Rectal smooth muscle tissue (tissue), 1 donor: ENCODE data around the gene BEGAIN.

Experiments used
- H3K27ac ChIP-seq: one replicate; pipeline ENCODE4 v1.7.0; 2013; ENCODE audit warnings: low read depth, low read length, inconsistent platforms
- H3K27me3 ChIP-seq: one replicate; pipeline ENCODE4 v1.7.0; 2013; ENCODE audit warnings: low read length; ENCODE audit not compliant: control insufficient read depth, insufficient read depth
- H3K36me3 ChIP-seq: one replicate; pipeline ENCODE4 v1.7.0; 2013; ENCODE audit warnings: low read length; ENCODE audit not compliant: control insufficient read depth, insufficient read depth
- H3K4me1 ChIP-seq: one replicate; pipeline ENCODE4 v1.7.0; 2013; ENCODE audit warnings: low read length; ENCODE audit not compliant: control insufficient read depth, insufficient read depth
- H3K4me3 ChIP-seq: one replicate; pipeline ENCODE4 v1.7.0; 2013; ENCODE audit warnings: low read length
- H3K9ac ChIP-seq: one replicate; pipeline ENCODE4 v1.7.0; 2013; ENCODE audit warnings: low read length

Gene BEGAIN

DNA sequence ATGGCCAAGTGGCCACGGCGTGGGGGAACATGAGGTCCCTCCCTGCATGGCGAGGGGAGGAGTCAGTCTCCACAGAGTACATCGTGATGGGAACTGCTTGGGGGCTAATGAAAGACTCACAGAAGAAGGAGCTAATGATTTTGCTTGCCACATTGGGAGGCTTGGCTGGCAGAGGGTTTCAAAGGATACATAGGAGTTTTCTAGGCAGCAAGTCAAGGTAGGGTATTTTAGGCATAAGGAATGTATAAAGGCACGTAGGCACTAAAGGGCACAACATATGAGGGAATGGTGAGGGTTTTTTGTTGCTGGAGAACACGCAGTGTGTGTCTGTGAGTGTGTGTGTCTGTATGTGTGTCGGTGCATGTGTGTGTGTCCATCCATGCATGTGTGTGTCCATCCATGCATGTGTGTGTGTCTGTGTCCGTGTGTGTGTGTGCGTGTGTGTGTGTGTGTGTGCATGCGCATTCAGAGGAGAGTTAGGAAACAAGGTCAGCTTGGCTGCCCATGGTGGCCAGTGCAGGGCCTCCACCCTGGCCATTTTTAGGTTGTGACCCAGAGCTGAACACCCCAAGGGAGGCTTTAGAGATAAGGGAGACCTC is 84.5 kb downstream of the BEGAIN start:
- Histone ChIP-seq H3K27ac (no peak overlapping the region), H3K4me1 (no peaks in the 10 kb centered on the region), H3K36me3 (no peaks in the 10 kb centered on the region), H3K27me3 (no peaks in the 10 kb centered on the region), H3K4me3 (no peak overlapping the region), H3K9ac (no peak overlapping the region)

DNA sequence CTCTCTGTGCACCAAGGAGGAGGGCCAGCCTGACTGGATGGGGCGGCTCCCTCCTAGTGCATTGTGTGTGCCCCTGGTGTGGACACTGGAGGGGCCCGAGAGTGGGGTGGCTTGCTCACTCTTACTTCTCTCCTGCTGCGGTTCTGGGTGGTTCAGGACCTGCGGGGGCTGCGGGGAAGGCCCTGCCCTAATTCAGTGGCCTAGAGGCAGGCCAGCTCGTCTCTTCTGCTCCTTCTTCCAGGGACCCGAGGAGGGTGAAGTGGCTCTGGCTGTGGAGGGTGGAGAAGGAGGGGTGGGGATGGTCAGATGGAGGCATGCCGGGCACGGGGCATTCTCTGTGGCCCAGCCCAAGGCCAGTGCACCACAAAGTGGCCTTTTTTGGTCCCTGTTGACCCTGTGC is 87.1 kb downstream of the BEGAIN start:
- Histone ChIP-seq H3K9ac (no peak overlapping the region), H3K4me3 (no peak overlapping the region), H3K36me3 (no peaks in the 10 kb centered on the region), H3K4me1 (no peaks in the 10 kb centered on the region), H3K27me3 (no peaks in the 10 kb centered on the region), H3K27ac (no peak overlapping the region)

GRCh38 chr14:100498068-100498467 is 89.1 kb downstream of the BEGAIN start:
- H3K4me3 ChIP-seq, result no peak overlapping the region
- no peak overlapping the region for H3K27ac ChIP-seq
- H3K27me3 ChIP-seq, result no peaks in the 10 kb centered on the region
- H3K4me1 ChIP-seq, result no peaks in the 10 kb centered on the region
- H3K9ac ChIP-seq, result no peak overlapping the region
- no peaks in the 10 kb centered on the region for H3K36me3 ChIP-seq

- H3K4me1 ChIP-seq, result no peaks in the 10 kb centered on the region
- H3K27me3 ChIP-seq, result no peaks in the 10 kb centered on the region
- H3K9ac ChIP-seq, result no peak overlapping the region
Measured at GRCh38 chr14:100495917-100496316, 91.3 kb downstream of the BEGAIN start.

DNA sequence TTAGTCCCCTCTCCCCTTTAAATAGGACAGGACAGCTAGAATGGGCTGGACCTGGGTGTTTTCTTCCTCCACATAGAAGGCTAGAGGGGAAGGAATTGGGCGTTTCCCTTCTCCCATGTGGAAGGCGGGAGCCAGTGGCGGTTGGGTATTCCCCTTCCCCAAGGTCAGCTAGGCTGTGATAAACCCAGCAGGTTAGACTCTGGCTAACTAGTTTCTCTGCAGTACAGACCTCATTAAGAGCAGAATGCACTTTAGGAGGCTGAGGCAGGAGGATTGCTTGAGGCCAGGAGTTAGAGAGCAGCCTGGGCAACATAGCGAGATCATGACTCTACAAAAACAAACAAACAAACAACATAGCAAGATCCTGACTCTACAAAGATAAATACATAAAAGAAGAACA is 92.6 kb downstream of the BEGAIN start:
- no peaks in the 10 kb centered on the region for H3K27me3 ChIP-seq
- no peaks in the 10 kb centered on the region for H3K36me3 ChIP-seq
- H3K4me1 ChIP-seq, result no peaks in the 10 kb centered on the region
- H3K27ac ChIP-seq, result no peak overlapping the region
- H3K4me3 ChIP-seq, result no peak overlapping the region
- H3K9ac ChIP-seq, result no peak overlapping the region

More at GRCh38 chr14:100495917-100496316, 91.3 kb downstream of the BEGAIN start:
- H3K4me3 ChIP-seq, result no peak overlapping the region
- no peak overlapping the region for H3K27ac ChIP-seq
- H3K36me3 ChIP-seq, result no peaks in the 10 kb centered on the region

DNA sequence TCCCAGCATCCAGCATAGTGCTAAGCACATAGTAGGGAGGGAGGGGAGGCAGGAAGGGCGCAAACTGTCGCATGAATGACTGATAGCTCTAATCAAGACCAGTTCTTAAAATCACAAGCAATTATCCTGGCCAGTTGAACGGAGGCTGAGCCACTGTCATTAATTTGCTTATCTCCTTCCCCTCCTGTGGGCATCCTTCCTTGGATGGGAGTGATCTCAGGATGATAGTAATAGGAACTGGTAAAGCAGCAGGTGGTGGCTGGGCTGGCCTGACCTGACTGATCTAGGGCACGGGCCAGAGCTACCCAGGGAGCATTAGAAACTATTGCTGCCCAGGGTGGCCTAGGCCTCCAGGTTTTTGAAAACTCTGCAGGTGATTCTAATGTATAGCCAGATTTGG is 97.0 kb downstream of the BEGAIN start:
- H3K4me3 ChIP-seq, result no peak overlapping the region
- H3K27me3 ChIP-seq, result no peaks in the 10 kb centered on the region
- H3K9ac ChIP-seq, result no peak overlapping the region
- H3K27ac ChIP-seq, result no peak overlapping the region
- H3K36me3 ChIP-seq, result no peaks in the 10 kb centered on the region
- H3K4me1 ChIP-seq, result no peaks in the 10 kb centered on the region

- Histone ChIP-seq H3K36me3 (no peaks in the 10 kb centered on the region), H3K27me3 (no peaks in the 10 kb centered on the region), H3K4me1 (no peaks in the 10 kb centered on the region), H3K4me3 (no peak overlapping the region), H3K27ac (no peak overlapping the region), H3K9ac (no peak overlapping the region)
Measured at GRCh38 chr14:100488057-100488456, 99.2 kb downstream of the BEGAIN start.

DNA sequence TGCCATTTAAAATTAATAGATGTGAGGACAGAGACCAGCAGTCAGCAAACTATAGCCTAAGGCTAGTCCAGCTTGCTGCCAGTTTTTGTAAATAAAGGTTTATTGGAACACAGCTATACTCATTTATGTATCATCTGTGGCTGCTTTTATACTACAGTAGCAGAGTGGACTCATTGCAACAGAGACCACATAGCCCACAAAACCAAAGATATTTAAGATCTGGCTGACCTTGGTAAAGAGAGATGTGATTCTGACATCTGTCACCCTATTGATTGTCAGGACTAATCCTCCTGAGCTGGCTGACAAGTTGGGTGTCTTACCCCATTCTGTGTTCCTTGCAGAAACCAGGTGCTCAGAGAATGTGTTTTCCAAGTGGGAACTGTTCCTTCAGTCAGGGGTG is 99.9 kb downstream of the BEGAIN start:
- Histone ChIP-seq H3K4me1 (no peaks in the 10 kb centered on the region), H3K27me3 (no peaks in the 10 kb centered on the region), H3K27ac (no peak overlapping the region), H3K9ac (no peak overlapping the region), H3K4me3 (no peak overlapping the region), H3K36me3 (no peaks in the 10 kb centered on the region)
